Measurements from ENCODE around the gene CDCP2. TPM values are rescaled to one million over a fixed set of nuclear protein-coding genes. Genes with fewer than 3 reads are reported as not detected.

CDCP2 gene
- total RNA-seq, 1 experiment from 2014 or later, result not detected

- POLR2A ChIA-PET, result no interaction called here
- H3K27ac Mint-ChIP-seq, result peak overlapping the region; percentile 28; the same call in 1 of the 2 replicates
- CTCF ChIA-PET, result interaction anchor here (1.2 to 4.1 kb wide), 3 partner anchors 8 to 91 kb away, joined by 3 to 23 read pairs (median 18); no protein-coding TSS in a partner anchor
- H3K4me3 Mint-ChIP-seq, result no peak overlapping the region
- H3K36me3 Mint-ChIP-seq, result no peaks in the 10 kb centered on the region
- no peaks in the 10 kb centered on the region for H3K9me3 Mint-ChIP-seq
- TF ChIP-seq E2F4 (CRISPR knock-in tag; IDR thresholded peaks at IDR 0.05; ENCODE audit: borderline replicate concordance, low read depth) (no peak), IRF1 (CRISPR knock-in tag; IDR thresholded peaks at IDR 0.05) (no peak), HMGA2 (CRISPR knock-in tag; IDR thresholded peaks at IDR 0.05) (no peak), ZNF671 (CRISPR knock-in tag; IDR thresholded peaks at IDR 0.05) (no peak), GTF2I (CRISPR knock-in tag; conservative IDR thresholded peaks at IDR 0.05) (no peak), ZNF219 (CRISPR knock-in tag; IDR thresholded peaks at IDR 0.05; ENCODE audit: borderline replicate concordance) (no peak), KAT7 (CRISPR knock-in tag; IDR thresholded peaks at IDR 0.05; ENCODE audit: borderline replicate concordance) (no peak), ZNF396 (CRISPR knock-in tag; IDR thresholded peaks at IDR 0.05; ENCODE audit: borderline replicate concordance) (no peak), CTCF (IDR thresholded peaks at IDR 0.05) (no peak), FOXP4 (CRISPR knock-in tag; IDR thresholded peaks at IDR 0.05) (no peak), ERG (CRISPR knock-in tag; IDR thresholded peaks at IDR 0.05) (no peak), ATF2 (CRISPR knock-in tag; IDR thresholded peaks at IDR 0.05; ENCODE audit: borderline replicate concordance, low read depth) (no peak), ZNF423 (CRISPR knock-in tag; IDR thresholded peaks at IDR 0.05) (no peak), CREB1 (CRISPR knock-in tag; IDR thresholded peaks at IDR 0.05) (no peak), PRDM15 (CRISPR knock-in tag; IDR thresholded peaks at IDR 0.05) (no peak)
- ATAC-seq (no peak), DNase-seq (ENCODE audit: low spot score) (no peak)
- no peaks in the 10 kb centered on the region for H3K4me1 Mint-ChIP-seq
- H3K27me3 Mint-ChIP-seq (ENCODE audit: low read depth), result no peaks in the 10 kb centered on the region
Measured at GRCh38 chr1:54172614-54173599, 20.1 kb upstream of the CDCP2 start.

Data from WTC11 (cell line).